Psoas muscle (tissue), 8 donors: ENCODE results near the gene BTBD6. TPM values are rescaled to one million over a fixed set of nuclear protein-coding genes. Genes with fewer than 3 reads are reported as not detected.
A peak's percentile ranks its signal among the peaks of the same experiment; 100 is the strongest.

ENCODE experiments used
- ATAC-seq, 4 donors: fragments of 200-7000 bp; cut with Tn5 transposase; one replicate each; pipeline ENCODE4 v1.9.1; 2020; ENCODE audit warnings: moderate library complexity in 3 of 4, mild to moderate bottlenecking in 2 of 4
- DNase-seq, 2 donors: peaks; one replicate each; pipeline ENCODE4 v3.0.0-alpha.2; 2020
- H3K27ac ChIP-seq: fragments of 200-600 bp; one replicate; pipeline ENCODE4 v1.8.0; 2022
- H3K27me3 ChIP-seq, 3 donors: fragments of 200-600 bp in 1 of 3; one replicate each; pipeline versions ENCODE4 v1.6.1 to v1.8.0; 2013 to 2022; ENCODE audit warnings: low read length in 2 of 3, mild to moderate bottlenecking in 2 of 3, moderate library complexity in 1 of 3; ENCODE audit not compliant: insufficient read depth in 3 of 3
- H3K36me3 ChIP-seq, 2 donors: fragments of 200-600 bp in 1 of 2; one replicate each; pipeline versions ENCODE4 v1.6.1 to v1.8.0; 2013 to 2022; ENCODE audit warnings: low read depth in 1 of 2, mild to moderate bottlenecking in 1 of 2, moderate library complexity in 1 of 2; ENCODE audit not compliant: insufficient read depth in 1 of 2
- H3K4me1 ChIP-seq: fragments of 200-600 bp; one replicate; pipeline ENCODE4 v1.8.0; 2022
- H3K4me3 ChIP-seq: fragments of 200-600 bp; one replicate; pipeline ENCODE4 v1.8.0; 2022; ENCODE audit warnings: mild to moderate bottlenecking
- H3K9me3 ChIP-seq: fragments of 200-600 bp; one replicate; pipeline ENCODE4 v1.8.0; 2022
- CTCF ChIP-seq: fragments of 200-600 bp; IDR thresholded peaks from one replicate; pipeline ENCODE4 v1.8.0; 2022; ENCODE audit warnings: antibody characterized with exemption
- WGBS, 3 donors: extraction: QIAGEN DNeasy Blood & Tissue Kit; methylation state at CpG; one replicate each; pipeline versions ENCODE4 v1.1.6 to v1.1.7; 2013; 5-methylcytosine and 5-hydroxymethylcytosine counted together
- intact Hi-C, 2 donors: fragments of 100-400 bp; cut with DNase I; formaldehyde crosslinking; loops; one replicate each; pipeline versions ENCODE4 v1.11.0 to v1.14.2; 2022
- polyA plus RNA-seq, 3 donors: library from polyadenylated mRNA; stranded (reverse); fragments of 200-250 nt; gene quantifications; one replicate each; pipeline ENCODE4 v1.2.3, GENCODE V29; 2013
- total RNA-seq, 4 donors: library from RNA; stranded (reverse); fragmentation: NEBNext Ultra II Directional in 2 of 4; extraction: Animal tissue kit (Norgen Biotek cat#: 25700) in 2 of 4; gene quantifications; one replicate each; pipeline versions ENCODE4 v1.2.1 to v1.2.4, GENCODE V29; 2021 to 2023
- donor health status: healthy with polysubstance abuse.
- donor health status: DM: no; HTN: no; CAD: no; lungs with moderate emphysema.
- donor health status: Bipolar disorder and iron deficiency.
- donor health status: healthy.
- donor health status: DM: yes; HTN: yes; CAD: no.
- donor health status: DM: no; HTN: no; CAD: no.
- donor health status: DM: no; HTN: no; CAD: no.
- donor health status: DM: yes; HTN: yes; CAD: no.

Gene BTBD6
- total and polyA plus RNA-seq, 7 donors, result 48.3 to 79.7 (median 72.2) TPM

GRCh38 chr14:105261781-105262180 is 13.4 kb downstream of the BTBD6 start:
- no peak for TF ChIP-seq CTCF
- 54 to 55% (median 54%) methylated on average over 16 to 20 of the region's 20 CpGs for WGBS, 3 donors
- DNase-seq (no peak), ATAC-seq (peak; percentile 36 to 64 (median 62))
- Histone ChIP-seq H3K36me3 (peaks cover 0 to 14% of the 10 kb centered on the region in 2 donors), H3K27ac (no peak overlapping the region), H3K4me3 (no peak overlapping the region), H3K27me3 (no peaks in the 10 kb centered on the region), H3K4me1 (peaks cover 26% of the 10 kb centered on the region), H3K9me3 (no peaks in the 10 kb centered on the region)
- intact Hi-C loops, result no loop called here

DNA sequence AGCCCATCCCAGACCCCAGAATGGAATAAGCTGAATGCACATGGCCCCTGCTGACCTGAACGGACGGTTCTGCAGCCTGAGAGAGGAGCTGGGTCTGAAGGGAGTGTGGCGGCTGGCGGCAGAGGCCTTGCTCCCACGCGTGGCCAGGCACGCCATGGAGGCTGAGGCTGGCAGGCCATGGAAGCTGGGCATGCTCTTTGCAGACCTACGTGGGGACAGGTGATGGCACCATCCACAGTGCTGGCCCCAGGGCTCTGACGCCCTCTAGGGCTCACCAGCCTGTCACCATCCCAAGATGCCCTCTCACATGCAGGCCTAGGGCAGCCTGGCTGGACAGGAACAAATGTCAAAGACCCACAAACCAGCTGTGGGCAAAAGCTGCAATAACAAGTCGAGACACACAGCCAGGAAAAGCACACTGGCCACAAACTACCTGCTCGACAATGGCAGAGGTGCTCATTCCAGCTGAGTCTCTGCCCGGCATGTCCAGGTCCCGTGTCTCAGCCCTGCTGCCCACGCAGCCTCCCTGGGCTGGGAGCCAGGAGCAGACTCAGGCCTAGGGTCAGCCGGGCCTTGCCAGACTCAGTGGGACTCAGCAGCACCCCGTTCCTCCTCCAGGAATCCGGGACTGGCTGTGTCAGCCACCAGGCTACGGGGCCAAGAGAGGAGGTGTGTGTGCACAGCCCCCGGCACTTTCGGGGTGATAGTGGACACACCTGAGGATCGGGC is 19.7 kb downstream of the BTBD6 start:
- Histone ChIP-seq H3K27me3 (no peaks in the 10 kb centered on the region), H3K4me1 (peaks cover 5% of the 10 kb centered on the region), H3K4me3 (no peak overlapping the region), H3K36me3 (peaks cover 0 to 15% of the 10 kb centered on the region in 2 donors), H3K27ac (no peak overlapping the region), H3K9me3 (no peaks in the 10 kb centered on the region)
- intact Hi-C loops, result loop anchor here in 1 of 2 donors (5.0 kb wide), 1 partner anchor 181 kb away; no protein-coding TSS in a partner anchor
- TF ChIP-seq CTCF, result peak; percentile 19
- WGBS, 3 donors, result 68 to 80% (median 68%) methylated on average over 21 of the region's 21 CpGs
- DNase-seq (no peak), ATAC-seq (peak; percentile 83 to 91 (median 90))

- Histone ChIP-seq H3K27me3 (no peaks in the 10 kb centered on the region), H3K4me3 (no peak overlapping the region), H3K4me1 (peaks cover 5% of the 10 kb centered on the region), H3K36me3 (peaks cover 0 to 15% of the 10 kb centered on the region in 2 donors), H3K9me3 (no peaks in the 10 kb centered on the region), H3K27ac (no peak overlapping the region)
- no peak for TF ChIP-seq CTCF
- DNase-seq (no peak), ATAC-seq (no peak)
- WGBS, 3 donors, result 88 to 97% (median 92%) methylated on average over 18 of the region's 18 CpGs
- intact Hi-C loops, result loop anchor here in 1 of 2 donors (5.0 kb wide), 1 partner anchor 182 kb away; no protein-coding TSS in a partner anchor
Observed at GRCh38 chr14:105268736-105269354, 20.5 kb downstream of the BTBD6 start.

- WGBS, 3 donors, result 85 to 90% (median 87%) methylated on average over 11 of the region's 11 CpGs
- H3K9me3 ChIP-seq, result no peaks in the 10 kb centered on the region
- DNase-seq, result no peak
- H3K4me1 ChIP-seq, result peaks cover 5% of the 10 kb centered on the region
- no peak for ATAC-seq
- H3K4me3 ChIP-seq, result no peak overlapping the region
- no peak for TF ChIP-seq CTCF
- no peaks in the 10 kb centered on the region for H3K27me3 ChIP-seq
- H3K27ac ChIP-seq, result no peak overlapping the region
- H3K36me3 ChIP-seq, result peaks cover 0 to 9% of the 10 kb centered on the region in 2 donors
- intact Hi-C loops, result loop anchor here in 1 of 2 donors (5.0 kb wide), 1 partner anchor 182 kb away; no protein-coding TSS in a partner anchor
Observed at GRCh38 chr14:105269405-105269804, 21.1 kb downstream of the BTBD6 start.
